GM19328 (cell line): ENCODE data around the gene CCDC70.

ENCODE experiments used
- ATAC-seq: cut with Tn5 transposase; IDR thresholded peaks from one replicate; pipeline ENCODE4 v1.9.1; 2021; ENCODE audit warnings: mild to moderate bottlenecking, moderate library complexity; ENCODE audit not compliant: unreplicated experiment

The CCDC70 gene

DNA sequence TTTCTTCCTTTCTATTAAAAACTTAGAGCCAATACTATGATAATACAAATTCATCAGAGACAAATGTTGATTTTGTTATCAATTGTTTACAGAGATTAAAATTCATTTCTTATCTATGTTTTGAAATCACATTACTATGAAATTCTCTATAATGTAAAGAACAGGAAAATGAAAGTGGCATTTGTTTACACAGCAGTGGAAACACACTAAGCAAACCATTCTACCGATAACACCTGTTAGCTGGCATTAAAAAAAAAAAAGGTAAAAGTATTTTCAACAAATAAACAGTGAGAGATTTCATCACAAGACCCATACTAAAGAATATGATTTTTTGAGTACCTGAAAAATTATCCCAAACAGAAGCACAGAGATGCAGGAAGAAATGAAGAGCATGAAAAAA, 4.8 kb upstream of the CCDC70 start:
- no peak for ATAC-seq

DNA sequence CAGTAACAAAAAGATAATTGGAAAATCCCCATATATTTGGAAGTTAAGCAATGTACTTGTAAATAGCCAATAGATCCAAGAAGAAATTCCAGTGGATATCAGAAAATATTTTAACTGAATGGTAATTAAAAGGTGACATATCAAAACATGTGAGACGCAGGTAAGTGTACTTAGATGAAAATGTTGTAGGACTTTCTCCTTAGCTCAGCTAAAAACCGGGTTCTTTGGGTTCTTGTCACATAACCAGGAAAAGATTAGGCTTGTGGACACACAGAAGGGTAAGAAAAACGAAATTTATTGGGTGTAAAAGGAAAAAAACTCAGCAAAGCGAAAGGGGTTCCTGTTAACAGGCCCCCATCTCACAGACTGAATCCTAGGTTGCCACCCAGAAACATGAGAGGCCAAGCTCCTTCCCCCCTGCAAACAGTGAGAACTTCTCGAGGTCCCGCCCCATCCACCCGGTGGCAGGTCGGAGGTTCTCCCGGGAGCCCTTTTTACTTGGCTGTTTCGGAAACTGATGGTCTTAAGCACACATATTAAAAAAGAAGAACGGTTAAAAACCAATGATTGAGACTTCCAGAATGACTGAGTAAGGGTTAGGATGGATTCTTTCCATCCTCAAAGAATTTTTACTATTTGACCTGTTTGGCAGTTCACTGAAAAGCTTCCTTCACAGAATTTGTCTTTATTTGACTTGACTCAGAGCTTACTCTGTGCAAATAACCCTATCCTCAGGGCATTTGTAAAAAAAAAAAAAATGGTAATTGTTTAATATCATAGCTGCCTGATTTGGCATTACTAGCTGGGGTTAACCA, 3.1 kb upstream of the CCDC70 start:
- no peak for ATAC-seq

DNA sequence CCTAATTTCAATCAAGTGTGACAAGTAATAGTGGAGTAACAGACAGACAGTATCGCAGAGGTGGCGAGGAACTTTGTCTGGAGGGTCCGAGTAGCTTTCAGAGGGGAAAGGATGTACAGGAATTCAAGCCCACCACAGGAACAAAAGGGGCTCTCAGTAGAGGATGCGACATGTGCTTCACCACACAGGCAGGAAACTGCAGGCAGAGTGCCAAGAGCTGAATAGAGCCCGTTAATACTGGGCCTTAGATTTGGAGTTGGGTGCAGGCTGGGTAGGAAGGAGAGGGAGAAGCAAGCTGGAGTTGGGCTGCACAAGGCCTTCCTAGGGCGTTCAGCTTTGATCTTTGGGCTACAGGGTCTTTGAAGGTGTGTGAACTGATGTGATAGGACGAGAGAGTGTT, 1.2 kb downstream of the CCDC70 start:
- ATAC-seq = no peak

DNA sequence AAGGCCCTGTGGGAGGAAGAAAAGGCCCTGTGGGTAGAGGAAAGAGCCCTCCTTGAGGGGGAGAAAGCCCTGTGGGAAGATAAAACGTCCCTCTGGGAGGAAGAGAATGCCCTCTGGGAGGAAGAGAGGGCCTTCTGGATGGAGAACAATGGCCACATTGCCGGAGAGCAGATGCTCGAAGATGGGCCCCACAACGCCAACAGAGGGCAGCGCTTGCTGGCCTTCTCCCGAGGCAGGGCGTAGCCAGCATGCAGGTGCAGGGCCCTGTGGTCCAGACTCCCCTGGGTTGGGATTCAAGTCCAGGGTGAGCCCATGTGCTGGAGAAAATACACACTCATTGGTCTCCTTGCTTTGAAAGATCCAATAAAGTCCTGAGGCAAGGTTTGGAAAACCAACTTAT, 4.1 kb downstream of the CCDC70 start:
- no peak for ATAC-seq

DNA sequence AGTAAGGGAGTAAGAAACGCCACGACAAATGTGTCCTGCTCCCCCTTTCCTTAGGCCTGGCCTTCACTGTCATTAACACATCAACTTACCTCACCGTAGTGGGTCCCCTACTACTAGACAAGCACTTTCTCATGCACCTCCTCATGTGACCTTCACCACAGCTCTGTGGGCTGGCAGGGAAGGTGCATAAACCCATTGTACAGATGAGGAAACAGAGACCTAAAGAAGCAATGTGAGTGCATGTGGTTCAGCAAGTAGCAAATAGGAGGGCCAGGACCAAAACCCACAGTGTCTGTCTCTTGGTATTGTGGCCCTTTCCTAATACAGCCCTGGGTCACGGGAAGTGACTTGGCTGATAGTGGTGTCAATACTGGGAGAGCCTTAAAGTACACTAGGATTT, 5.3 kb downstream of the CCDC70 start:
- no peak for ATAC-seq

DNA sequence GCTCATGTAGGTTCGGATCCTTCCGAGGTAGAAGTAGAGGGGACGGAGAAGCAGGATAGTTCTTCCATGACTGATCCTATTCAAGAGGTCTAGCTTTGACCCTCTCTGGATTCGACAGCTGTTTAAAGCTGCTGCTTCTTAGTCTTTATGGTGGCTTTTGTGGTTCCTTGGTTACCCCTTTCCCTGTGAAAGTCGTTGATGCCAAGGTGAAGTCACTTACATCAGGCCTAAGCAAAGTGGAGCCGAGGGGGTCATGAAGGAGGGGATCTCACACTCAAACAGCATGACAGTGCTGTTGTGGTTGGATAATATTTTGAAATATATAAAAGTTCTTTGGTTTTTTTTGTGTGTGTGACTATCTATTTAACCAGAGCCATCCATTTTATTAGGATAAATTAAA, 8.1 kb downstream of the CCDC70 start:
- ATAC-seq = no peak

DNA sequence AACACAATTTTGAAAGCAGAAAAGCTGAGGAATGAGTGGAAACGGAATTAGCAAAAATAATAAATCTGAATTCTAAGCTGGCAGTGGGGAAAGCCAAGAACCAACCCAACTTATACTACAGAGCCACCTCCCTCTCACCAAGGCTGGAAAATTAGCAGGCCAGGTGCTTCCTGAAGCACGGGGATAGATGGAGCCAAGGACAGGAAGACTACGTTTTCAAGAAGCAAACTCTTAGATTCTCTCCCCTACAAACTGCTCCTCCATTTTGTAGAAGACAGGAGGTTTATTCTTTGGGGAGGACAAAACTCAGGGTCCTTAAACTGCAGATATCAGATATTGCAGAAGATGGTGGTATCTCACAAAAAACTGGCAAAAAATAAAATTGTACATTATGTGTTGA, 8.8 kb downstream of the CCDC70 start:
- ATAC-seq = no peak

DNA sequence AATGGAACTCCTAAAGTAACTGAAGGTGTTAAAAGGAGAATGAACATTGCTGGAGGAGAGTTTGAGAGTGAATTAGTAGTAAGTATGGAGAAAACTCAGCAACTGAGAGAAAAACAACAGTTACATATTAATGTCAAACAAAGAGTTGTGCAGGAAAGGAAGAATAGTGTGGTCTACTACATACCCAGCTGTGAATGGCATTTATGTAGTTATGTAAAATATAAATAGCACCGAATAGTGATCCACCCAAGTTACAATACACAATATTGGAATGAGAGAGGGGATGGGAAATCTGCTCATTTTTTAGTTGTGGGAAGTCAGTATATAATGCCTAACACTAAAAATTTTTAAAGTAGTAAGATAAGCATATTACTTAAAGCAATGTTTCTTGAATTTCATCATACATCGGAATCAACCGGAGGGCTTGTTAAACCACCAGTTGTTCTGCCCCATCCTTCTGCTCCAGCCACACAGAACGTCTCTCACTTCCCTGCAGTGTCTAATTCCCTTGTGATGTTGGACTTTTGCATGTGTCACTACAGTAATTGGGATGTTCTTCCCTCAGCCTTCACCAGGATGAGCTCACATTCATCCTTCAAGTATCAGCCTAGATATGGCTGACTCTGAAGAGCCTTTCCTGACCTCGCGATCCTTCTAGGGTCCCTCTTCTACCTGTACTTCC, 11.5 kb downstream of the CCDC70 start:
- ATAC-seq = no peak

DNA sequence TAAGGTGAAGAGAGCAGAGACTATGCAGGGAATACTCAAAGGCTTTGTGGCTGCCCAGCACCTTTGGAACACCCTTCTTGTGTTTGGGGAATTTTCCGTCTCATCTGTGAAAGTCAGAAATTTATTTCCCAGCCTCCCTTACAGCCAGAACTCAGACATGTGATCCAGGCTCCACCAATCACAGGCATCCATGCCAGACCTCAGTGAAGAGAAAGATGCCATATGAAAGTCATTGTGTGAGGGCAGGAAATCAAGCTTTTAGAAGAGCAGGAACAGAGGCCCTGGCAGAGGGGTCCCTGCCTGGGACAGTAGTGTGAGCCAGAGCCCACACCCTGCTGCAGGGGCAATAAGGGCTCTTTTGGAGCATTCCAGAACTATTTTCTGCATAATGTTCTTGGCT, 12.1 kb downstream of the CCDC70 start:
- no peak for ATAC-seq

DNA sequence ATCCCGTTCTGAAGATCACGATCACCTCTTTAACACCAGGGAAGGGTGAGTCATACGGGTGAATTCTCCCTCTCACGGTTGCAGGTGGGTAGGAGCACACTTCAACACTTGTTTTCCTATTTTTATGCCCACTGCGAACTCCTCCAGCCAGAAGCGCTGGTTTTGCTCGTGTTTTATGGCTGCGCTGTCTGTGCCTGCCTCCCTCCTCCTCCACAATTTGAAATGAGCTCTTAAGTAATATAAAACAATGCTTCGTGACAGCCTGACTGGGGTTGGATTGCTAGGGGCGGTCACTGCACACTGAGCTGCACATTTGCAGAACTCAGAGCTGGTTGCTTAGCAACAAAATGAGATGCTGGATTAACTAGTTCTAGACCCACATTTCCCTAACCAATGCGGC, 12.9 kb downstream of the CCDC70 start:
- ATAC-seq = no peak

DNA sequence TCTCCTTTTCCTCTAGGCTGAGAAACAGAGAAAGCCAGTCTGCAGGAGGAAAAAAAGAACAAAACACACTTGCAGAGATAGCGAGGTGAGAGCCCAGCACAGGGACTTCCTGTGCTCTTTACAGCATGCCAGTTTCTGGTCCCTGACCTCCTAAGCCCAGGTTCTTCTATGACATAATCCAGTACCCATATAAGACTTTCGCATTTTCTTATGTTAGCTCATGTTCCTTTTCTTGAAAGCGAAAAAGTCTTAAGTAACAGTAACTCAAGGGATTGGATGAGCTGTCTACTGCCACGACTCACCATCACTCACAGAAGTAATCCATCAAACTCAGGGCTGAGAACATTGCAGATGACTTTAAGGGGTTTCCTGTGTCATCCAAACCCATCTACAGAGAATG, 17.4 kb downstream of the CCDC70 start:
- ATAC-seq = no peak

DNA sequence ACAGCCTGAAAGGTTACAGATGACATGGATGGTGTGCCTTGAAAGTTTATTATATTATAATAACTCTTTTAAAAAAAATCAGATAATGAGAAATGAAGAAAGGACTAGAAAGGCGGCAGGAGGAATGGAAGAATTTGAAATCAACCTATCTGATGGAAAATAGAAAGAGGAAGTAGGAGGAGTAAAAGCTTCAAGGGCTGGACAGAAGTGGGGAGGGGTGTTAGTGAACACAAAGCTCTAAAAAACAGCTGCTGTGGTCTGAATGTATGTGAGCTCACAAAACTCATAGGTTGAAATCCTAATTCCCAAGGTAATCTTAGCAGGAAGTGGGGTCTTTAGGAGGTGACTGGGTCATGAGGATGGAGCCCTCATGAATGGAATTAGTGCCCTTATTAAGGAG, 19.5 kb downstream of the CCDC70 start:
- no peak for ATAC-seq

DNA sequence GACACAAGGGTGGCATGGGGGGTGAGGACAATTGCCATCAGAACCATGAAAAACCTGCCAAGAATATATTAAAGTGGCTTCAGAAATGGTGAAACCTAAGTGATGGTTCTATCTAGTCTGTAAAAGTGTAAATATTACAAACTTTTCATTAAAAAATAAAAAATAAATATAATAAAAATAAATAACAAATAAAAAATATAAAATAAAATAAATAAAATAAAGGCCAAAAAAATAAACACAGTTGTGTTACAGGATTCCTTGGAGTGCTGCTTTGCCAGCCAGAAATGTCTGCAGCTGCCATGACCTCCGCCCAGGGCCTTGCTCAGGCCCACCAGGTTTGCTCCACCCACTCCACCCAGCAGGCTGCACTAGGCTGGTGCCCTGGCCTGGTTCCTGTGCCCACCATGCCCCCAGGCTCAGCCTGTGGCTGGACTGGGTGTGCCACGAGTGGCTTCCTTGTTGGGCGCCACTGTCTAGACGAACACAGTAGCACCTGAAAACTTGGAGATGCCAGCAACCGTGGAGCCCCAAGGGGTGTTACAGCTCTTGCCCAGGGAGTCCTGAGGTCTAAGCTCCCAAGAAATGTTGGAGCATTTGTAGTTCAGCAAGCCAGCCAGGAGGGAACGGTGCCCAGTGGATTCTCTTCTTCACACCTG, 20.9 kb downstream of the CCDC70 start:
- ATAC-seq = no peak

DNA sequence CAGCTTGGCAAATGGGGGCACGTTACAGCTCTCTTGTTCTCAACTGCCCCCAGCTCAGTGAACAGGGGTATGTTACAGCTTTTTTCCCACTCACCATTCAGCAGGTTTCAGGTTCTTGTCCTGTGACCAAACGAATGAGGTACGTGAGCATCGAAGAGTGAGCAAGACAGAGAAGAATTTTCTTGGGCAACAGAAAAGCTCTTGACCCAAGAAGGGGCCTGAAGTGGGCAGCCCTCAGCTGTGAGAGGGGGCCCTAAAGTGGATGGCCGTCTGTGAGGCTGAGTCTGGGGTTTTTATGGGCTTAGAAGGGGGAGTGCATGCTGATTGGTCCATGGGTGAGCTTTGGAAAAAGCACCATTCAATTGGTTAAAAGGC, 21.4 kb downstream of the CCDC70 start:
- ATAC-seq = no peak

DNA sequence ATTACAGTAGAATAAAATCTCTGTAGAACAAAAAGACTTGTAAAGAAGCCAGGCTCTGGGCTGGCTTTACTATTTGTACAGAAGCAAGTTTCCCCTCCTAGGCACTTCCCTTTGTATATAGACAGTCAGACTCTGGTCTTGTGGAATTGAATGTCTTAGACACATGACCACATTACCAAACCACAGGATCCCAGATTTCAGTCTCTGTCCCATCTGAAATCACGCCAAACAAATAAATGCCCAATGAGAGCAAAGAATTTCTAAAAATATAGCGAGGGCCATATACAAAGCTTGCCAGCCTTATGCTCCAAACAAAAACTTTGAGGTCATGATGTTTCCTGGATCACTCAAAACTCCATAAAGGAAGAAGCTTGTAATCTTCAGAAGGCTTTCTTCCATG, 23.9 kb downstream of the CCDC70 start:
- no peak for ATAC-seq

DNA sequence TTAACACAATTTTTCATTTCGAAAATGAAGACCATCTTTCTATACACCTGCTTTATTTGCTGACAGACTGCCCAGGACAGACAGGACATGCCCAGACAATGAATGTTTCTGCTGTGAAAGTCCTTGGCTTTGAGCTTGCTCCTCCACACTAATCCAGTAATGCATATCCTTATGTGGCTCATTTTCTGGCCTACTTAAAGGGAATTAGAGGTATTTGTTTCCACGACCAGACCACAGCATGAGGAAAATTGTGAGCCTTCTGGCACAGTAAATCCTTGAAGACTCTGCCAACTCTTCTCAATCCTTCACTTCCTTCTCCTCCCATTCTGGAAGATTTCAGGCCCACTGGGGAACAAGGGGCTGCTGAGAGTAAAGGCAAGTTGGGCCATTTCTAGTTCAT, 25.7 kb downstream of the CCDC70 start:
- ATAC-seq = no peak

DNA sequence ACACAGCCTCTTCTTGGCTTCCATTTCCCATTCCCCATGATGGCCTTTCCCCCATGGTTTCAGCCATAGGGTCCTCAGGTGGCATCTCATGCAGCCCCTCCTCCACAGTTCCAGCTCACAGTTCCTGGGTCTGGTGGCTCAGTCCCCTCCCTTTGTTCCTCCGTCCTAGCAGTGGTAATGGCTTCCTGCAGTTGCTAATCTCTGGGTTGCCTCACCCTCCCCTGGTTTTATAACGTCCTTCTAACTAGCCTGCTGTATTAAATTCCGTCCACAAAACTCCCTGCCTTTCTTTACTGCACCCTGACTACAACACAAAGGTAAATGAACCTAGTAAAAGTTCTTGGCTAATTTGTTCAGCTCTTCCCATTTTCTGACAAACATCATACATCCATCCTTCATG, 30.9 kb downstream of the CCDC70 start:
- no peak for ATAC-seq

DNA sequence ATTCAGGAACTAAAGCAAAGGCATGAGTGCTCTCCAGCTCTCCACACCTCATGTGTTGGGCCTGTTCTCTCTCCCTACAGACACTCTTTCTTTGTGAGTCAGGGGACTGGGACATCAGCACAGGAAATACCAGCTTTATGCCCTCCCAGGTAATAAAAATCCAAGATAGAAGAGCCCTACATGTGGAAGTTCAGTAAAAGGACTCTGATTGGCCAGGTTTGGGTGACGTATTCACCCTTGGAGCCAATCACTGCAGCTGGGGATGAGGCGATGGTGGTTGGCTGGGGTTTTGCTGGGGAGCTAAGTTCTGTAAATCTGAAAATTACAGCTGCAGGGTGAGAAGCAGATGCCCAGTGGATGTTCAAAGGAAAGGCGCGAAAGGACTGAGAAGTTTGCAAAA, 32.5 kb downstream of the CCDC70 start:
- ATAC-seq = no peak

DNA sequence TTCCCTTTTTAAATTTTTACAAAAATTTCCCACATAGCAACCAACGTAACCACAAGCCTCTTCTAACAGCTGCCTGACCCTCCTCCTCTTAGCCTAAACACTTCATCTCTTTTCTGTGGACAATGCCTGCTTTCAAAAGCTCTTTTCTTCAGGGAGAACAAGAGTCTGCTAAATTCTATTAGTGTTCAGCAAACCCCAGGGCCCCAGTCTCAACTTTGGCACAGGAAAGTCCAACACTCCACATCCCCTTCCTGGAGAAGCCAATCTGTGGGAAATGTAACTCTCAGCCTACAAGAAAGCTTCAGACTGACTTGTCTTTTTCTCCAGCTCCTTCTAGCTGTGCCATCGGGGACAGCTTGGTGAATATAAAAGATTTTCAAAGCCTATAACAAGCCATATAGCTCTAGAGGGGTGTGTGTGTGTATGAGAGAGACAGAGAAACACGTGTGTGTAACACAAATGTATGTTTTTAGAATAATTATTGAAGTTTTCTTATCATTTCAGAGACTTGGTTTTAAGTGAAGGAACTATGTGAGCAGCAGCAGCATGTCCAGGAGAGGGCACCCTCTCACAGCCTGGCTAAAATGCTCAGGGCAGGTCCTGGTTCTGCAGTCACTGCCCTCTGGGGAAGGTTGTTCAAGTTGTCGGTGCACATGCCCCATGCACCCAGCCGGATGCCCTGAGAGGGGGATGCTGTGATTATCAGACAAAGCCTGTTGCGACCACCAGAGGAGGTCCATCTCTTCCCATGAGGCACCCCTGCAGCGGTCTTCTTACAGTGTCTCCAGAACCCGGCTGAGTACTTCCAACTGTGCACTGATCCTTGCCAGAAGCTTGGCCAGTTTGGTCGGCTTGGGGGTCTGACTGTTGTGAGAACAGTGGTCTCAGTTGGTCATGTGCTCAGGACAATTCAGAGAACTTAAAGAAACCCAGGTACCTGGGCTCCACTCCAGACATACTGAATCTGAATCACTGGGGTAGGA, 34.4 kb downstream of the CCDC70 start:
- no peak for ATAC-seq

DNA sequence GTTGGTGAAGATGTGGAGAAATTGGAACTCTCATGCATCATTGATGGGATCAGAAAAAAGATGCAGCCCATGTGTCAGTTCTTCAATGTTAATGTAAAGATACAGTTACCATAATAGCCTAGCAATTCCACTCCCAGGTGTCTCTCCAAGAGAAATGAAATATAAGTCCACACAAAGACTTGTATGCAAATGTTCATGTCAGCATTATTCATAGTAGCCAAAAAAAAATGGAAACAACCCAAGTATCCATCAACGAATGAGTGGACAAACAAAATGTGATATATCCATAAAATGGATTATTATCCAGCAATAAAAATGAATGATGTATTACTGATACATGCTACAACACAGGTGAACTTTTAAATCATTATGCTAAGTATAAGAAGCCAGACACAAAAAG, 38.7 kb downstream of the CCDC70 start:
- ATAC-seq = no peak

DNA sequence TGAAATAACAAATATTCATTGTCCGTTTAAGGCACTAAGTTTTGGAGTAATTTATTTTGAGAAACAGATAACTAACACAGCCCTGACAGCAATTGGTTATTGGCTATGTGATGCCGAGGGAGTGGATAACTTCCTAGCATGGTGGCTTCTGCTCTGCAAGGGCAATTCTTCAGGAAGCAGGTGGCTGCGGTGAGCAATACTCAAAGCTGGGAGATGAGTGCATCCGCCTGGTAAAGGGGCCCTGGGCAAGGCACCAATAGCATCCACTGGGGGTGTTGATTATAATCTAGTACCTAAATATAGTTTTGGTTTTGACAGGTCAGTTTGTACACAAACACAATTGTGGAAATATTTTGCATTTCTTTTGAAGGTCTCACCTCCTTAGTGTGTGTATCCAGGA, 41.0 kb downstream of the CCDC70 start:
- no peak for ATAC-seq
